WTC11 (cell line): ENCODE results near the gene CRKL. TPM values are rescaled to one million over a fixed set of nuclear protein-coding genes. Genes with fewer than 3 reads are reported as not detected.

ENCODE experiments used
- ATAC-seq: fragments of 200-7000 bp; cut with Tn5 transposase; 2 replicates; pipeline ENCODE4 v1.10.0; 2021; ENCODE audit warnings: mild to moderate bottlenecking, moderate library complexity
- CTCF ChIA-PET: fragments of 300-600 bp; sonication (Branson Sonifier 250); formaldehyde crosslinking; loops from one replicate; lab custom pipeline; 2021; ENCODE audit warnings: antibody characterized with exemption; lab: Charles Lee
- POLR2A ChIA-PET: fragments of 350-600 bp; sonication (Branson Sonifier 250); formaldehyde crosslinking; loops from one replicate; lab custom pipeline; 2021; ENCODE audit warnings: antibody characterized with exemption; lab: Charles Lee
- DNase-seq: peaks from one replicate; pipeline ENCODE4 v3.0.0; 2021; ENCODE audit warnings: low spot score
- H3K27ac Mint-ChIP-seq: 2 replicates; pipeline ENCODE4 v1.8.0; 2021; ENCODE audit warnings: mixed read lengths
- H3K27me3 Mint-ChIP-seq: 2 replicates; pipeline ENCODE4 v1.8.0; 2021; ENCODE audit warnings: low read depth, mild to moderate bottlenecking, moderate library complexity, mixed read lengths
- H3K36me3 Mint-ChIP-seq: 2 replicates; pipeline ENCODE4 v1.8.0; 2021; ENCODE audit warnings: mixed read lengths
- H3K4me1 Mint-ChIP-seq: 2 replicates; pipeline ENCODE4 v1.8.0; 2022; ENCODE audit warnings: mixed read lengths
- H3K4me3 Mint-ChIP-seq: 2 replicates; pipeline ENCODE4 v1.8.0; 2021; ENCODE audit warnings: mild to moderate bottlenecking, moderate library complexity, mixed read lengths
- H3K9me3 Mint-ChIP-seq: 2 replicates; pipeline ENCODE4 v1.8.0; 2021; ENCODE audit warnings: mixed read lengths
- CBFB ChIP-seq: sonication (generic); formaldehyde crosslinking; IDR thresholded peaks from 2 replicates; pipeline ENCODE4 v1.8.1; 2022; ENCODE audit warnings: mild to moderate bottlenecking, low read depth, missing genetic modification reagents
- E2F4 ChIP-seq: sonication (generic); formaldehyde crosslinking; IDR thresholded peaks from 2 replicates; pipeline ENCODE4 v1.8.1; 2022; ENCODE audit warnings: low read depth, mild to moderate bottlenecking, moderate library complexity, missing genetic modification reagents, borderline replicate concordance
- ELF4 ChIP-seq: sonication (generic); formaldehyde crosslinking; IDR thresholded peaks from 2 replicates; pipeline ENCODE4 v1.8.1; 2022; ENCODE audit warnings: low read depth, mild to moderate bottlenecking, moderate library complexity, missing genetic modification reagents
- EMX1 ChIP-seq: fragments of 250-450 bp; sonication (Bioruptor Pico); IDR thresholded peaks from 2 replicates; pipeline ENCODE4 v1.8.0; 2021; ENCODE audit warnings: mild to moderate bottlenecking
- ESRRA ChIP-seq: sonication (generic); formaldehyde crosslinking; IDR thresholded peaks from 2 replicates; pipeline ENCODE4 v1.8.1; 2022; ENCODE audit warnings: mild to moderate bottlenecking, missing genetic modification reagents, borderline replicate concordance
- FOXK1 ChIP-seq: sonication (generic); formaldehyde crosslinking; IDR thresholded peaks from 2 replicates; pipeline ENCODE4 v1.8.0; 2022; ENCODE audit warnings: mild to moderate bottlenecking, moderate library complexity, missing genetic modification reagents
- GABPB1 ChIP-seq: sonication (generic); formaldehyde crosslinking; IDR thresholded peaks from 2 replicates; pipeline ENCODE4 v1.8.1; 2023; ENCODE audit warnings: mild to moderate bottlenecking, missing genetic modification reagents
- GRHL2 ChIP-seq: fragments of 250-450 bp; sonication (Bioruptor Pico); IDR thresholded peaks from 2 replicates; pipeline ENCODE4 v1.8.0; 2022; ENCODE audit warnings: mild to moderate bottlenecking, moderate library complexity; ENCODE audit not compliant: insufficient replicate concordance, severe bottlenecking
- GTF2I ChIP-seq: fragments of 250-450 bp; sonication (Bioruptor Pico); conservative IDR thresholded peaks from 2 replicates; pipeline ENCODE4 v1.4.0; 2021; ENCODE audit warnings: mild to moderate bottlenecking
- HMGXB4 ChIP-seq: sonication (generic); formaldehyde crosslinking; IDR thresholded peaks from 2 replicates; pipeline ENCODE4 v1.8.1; 2023; ENCODE audit warnings: mild to moderate bottlenecking, moderate library complexity, missing genetic modification reagents
- NR3C1 ChIP-seq: sonication (generic); formaldehyde crosslinking; conservative IDR thresholded peaks from 2 replicates; pipeline ENCODE4 v1.8.1; 2023; ENCODE audit warnings: low read depth, mild to moderate bottlenecking, missing genetic modification reagents
- SP1 ChIP-seq: sonication (generic); formaldehyde crosslinking; conservative IDR thresholded peaks from 2 replicates; pipeline ENCODE4 v1.8.1; 2022; ENCODE audit warnings: missing genetic modification reagents
- TEAD4 ChIP-seq: sonication (generic); formaldehyde crosslinking; IDR thresholded peaks from 2 replicates; pipeline ENCODE4 v1.8.0; 2022; ENCODE audit warnings: mild to moderate bottlenecking, missing genetic modification reagents
- USF1 ChIP-seq: sonication (generic); formaldehyde crosslinking; IDR thresholded peaks from 2 replicates; pipeline ENCODE4 v1.8.0; 2022; ENCODE audit warnings: mild to moderate bottlenecking, missing genetic modification reagents
- ZNF232 ChIP-seq: sonication (generic); formaldehyde crosslinking; IDR thresholded peaks from 2 replicates; pipeline ENCODE4 v1.8.0; 2022; ENCODE audit warnings: mild to moderate bottlenecking, missing genetic modification reagents
- ZNF281 ChIP-seq: sonication (generic); formaldehyde crosslinking; IDR thresholded peaks from 2 replicates; pipeline ENCODE4 v1.8.0; 2023; ENCODE audit warnings: mild to moderate bottlenecking, missing genetic modification reagents
- ZNF396 ChIP-seq: fragments of 250-450 bp; sonication (Bioruptor Pico); IDR thresholded peaks from 2 replicates; pipeline ENCODE4 v1.8.0; 2021; ENCODE audit warnings: mild to moderate bottlenecking, moderate library complexity, borderline replicate concordance
- ZNF425 ChIP-seq: fragments of 250-450 bp; sonication (Bioruptor Pico); conservative IDR thresholded peaks from 2 replicates; pipeline ENCODE4 v1.9.0; 2021; ENCODE audit warnings: mild to moderate bottlenecking
- total RNA-seq: library from RNA; stranded (reverse); gene quantifications from 3 replicates; pipeline ENCODE4 v1.2.3, GENCODE V29; 2021
- TF ChIP-seq, protein P1 (sequence below): sonication (generic); formaldehyde crosslinking; IDR thresholded peaks from 2 replicates; pipeline ENCODE4 v1.8.0; 2022; ENCODE audit warnings: mild to moderate bottlenecking, missing genetic modification reagents
- TF ChIP-seq, protein P2 (sequence below): sonication (generic); formaldehyde crosslinking; IDR thresholded peaks from 2 replicates; pipeline ENCODE4 v1.8.1; 2022; ENCODE audit warnings: low read depth, missing genetic modification reagents, borderline replicate concordance

The CRKL gene
- total RNA-seq, 1 experiment from 2014 or later, result 114 TPM

- POLR2A ChIA-PET, result no interaction called here
- Mint-ChIP-seq H3K36me3 (peaks cover 19% of the 10 kb centered on the region), H3K4me3 (no peak overlapping the region), H3K9me3 (no peaks in the 10 kb centered on the region), H3K4me1 (peaks cover 16% of the 10 kb centered on the region), H3K27me3 (peaks cover 6% of the 10 kb centered on the region), H3K27ac (no peak overlapping the region)
- CTCF ChIA-PET, result interaction anchor here (0.5 kb wide), 1 partner anchor 1159 kb away, joined by 4 read pairs; no protein-coding TSS in a partner anchor
- no peak for DNase-seq
- no peak for TF ChIP-seq FOXK1 (CRISPR knock-in tag)
- TF ChIP-seq ESRRA (CRISPR knock-in tag), result no peak
- TF ChIP-seq ZNF425 (CRISPR knock-in tag), result no peak
- TF ChIP-seq ZNF232 (CRISPR knock-in tag), result no peak
- no peak for TF ChIP-seq GTF2I (CRISPR knock-in tag)
- no peak for TF ChIP-seq USF1 (CRISPR knock-in tag)
- TF ChIP-seq SP1 (CRISPR knock-in tag), result no peak
- TF ChIP-seq NR3C1, result no peak
- TF ChIP-seq ZNF281, result no peak
- TF ChIP-seq, protein P1, sequence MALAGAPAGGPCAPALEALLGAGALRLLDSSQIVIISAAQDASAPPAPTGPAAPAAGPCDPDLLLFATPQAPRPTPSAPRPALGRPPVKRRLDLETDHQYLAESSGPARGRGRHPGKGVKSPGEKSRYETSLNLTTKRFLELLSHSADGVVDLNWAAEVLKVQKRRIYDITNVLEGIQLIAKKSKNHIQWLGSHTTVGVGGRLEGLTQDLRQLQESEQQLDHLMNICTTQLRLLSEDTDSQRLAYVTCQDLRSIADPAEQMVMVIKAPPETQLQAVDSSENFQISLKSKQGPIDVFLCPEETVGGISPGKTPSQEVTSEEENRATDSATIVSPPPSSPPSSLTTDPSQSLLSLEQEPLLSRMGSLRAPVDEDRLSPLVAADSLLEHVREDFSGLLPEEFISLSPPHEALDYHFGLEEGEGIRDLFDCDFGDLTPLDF, result no peak
- TF ChIP-seq, protein P2, sequence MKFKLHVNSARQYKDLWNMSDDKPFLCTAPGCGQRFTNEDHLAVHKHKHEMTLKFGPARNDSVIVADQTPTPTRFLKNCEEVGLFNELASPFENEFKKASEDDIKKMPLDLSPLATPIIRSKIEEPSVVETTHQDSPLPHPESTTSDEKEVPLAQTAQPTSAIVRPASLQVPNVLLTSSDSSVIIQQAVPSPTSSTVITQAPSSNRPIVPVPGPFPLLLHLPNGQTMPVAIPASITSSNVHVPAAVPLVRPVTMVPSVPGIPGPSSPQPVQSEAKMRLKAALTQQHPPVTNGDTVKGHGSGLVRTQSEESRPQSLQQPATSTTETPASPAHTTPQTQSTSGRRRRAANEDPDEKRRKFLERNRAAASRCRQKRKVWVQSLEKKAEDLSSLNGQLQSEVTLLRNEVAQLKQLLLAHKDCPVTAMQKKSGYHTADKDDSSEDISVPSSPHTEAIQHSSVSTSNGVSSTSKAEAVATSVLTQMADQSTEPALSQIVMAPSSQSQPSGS (CRISPR knock-in tag), result no peak
- TF ChIP-seq TEAD4 (CRISPR knock-in tag), result no peak
- TF ChIP-seq ZNF396 (CRISPR knock-in tag), result no peak
- no peak for TF ChIP-seq GABPB1 (CRISPR knock-in tag)
- ATAC-seq, result no peak
These were observed 68.5 kb downstream of the CRKL start for GRCh38 chr22:20985720-20986119.

DNA sequence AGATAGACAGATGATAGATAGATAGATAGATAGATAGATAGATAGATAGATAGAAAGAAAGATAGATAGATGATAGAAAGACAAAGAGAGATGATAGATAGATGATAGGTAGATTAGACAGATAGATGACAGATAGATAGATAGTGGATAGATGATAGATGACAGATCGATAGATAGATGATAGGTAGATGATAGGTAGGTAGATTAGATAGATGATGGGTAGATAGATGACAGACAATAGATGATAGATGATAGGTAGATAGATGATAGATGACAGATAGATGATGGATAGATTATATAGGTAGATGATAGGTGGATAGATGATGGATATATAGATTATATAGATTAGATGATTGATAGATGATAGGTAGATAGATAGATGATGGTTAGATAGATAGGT, 69.2 kb downstream of the CRKL start:
- H3K4me3 Mint-ChIP-seq, result no peak overlapping the region
- ChIA-PET CTCF (no interaction called here), POLR2A (no interaction called here)
- DNase-seq, result no peak
- no peaks in the 10 kb centered on the region for H3K9me3 Mint-ChIP-seq
- peaks cover 19% of the 10 kb centered on the region for H3K36me3 Mint-ChIP-seq
- peaks cover 10% of the 10 kb centered on the region for H3K4me1 Mint-ChIP-seq
- TF ChIP-seq ELF4 (no peak), EMX1 (CRISPR knock-in tag) (no peak), GRHL2 (CRISPR knock-in tag) (no peak), HMGXB4 (CRISPR knock-in tag) (no peak), ZNF396 (CRISPR knock-in tag) (no peak), ZNF425 (CRISPR knock-in tag) (no peak), CBFB (no peak), E2F4 (no peak)
- TF ChIP-seq, protein P1, result no peak
- ATAC-seq, result no peak
- H3K27ac Mint-ChIP-seq, result no peak overlapping the region
- peaks cover 6% of the 10 kb centered on the region for H3K27me3 Mint-ChIP-seq
